OCI-LY7 (cell line): ENCODE results near the gene PTPRJ.

Experiments used
- CTCF ChIP-seq: fragments of 200-600 bp; sonication (generic); conservative IDR thresholded peaks from 2 replicates; pipeline ENCODE4 v1.5.1; 2014; ENCODE audit warnings: mild to moderate bottlenecking, antibody characterized with exemption, low read length, moderate library complexity, mixed read lengths
- EZH2phosphoT487 ChIP-seq: fragments of 200-600 bp; sonication (generic); IDR thresholded peaks from 2 replicates; pipeline ENCODE4 v1.6.1; 2018; ENCODE audit warnings: low read depth, borderline replicate concordance, mild to moderate bottlenecking, mixed run types, antibody characterized with exemption, low read length, moderate library complexity, mixed read lengths

DNA sequence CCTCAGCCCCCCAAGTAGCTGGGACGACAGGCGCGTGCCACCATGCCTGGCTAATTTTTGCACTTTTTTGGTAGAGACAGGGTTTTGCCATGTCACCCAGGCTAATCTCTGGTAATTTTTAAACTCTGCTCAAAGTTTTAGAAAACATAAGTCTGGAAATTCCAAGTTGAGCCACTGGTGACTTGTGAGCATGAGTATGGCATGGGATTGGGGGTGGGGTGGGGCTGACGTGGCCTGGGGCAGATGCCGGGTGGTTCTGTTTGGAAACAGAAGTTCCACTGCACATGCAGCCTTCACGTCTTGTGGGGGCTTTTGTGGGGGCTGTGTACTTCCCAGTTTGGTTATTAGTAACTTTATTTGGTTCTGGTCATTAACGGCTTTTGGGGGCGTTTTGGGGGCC, 67.3 kb downstream of the PTPRJ start:
- no peak for TF ChIP-seq CTCF
- TF ChIP-seq EZH2phosphoT487: no peak
